Neural progenitor cell (in vitro differentiated cells): ENCODE data around the gene SLC25A47.

ENCODE experiments used
- CTCF ChIP-seq: fragments of 200-600 bp; sonication (generic); IDR thresholded peaks from 2 replicates; pipeline ENCODE4 v1.5.1; 2017; ENCODE audit warnings: antibody characterized with exemption, mild to moderate bottlenecking
- EZH2phosphoT487 ChIP-seq: fragments of 200-600 bp; sonication (generic); IDR thresholded peaks from 2 replicates; pipeline ENCODE4 v1.6.1; 2017; ENCODE audit warnings: antibody characterized with exemption

GRCh38 chr14:100329233-100330006 is 6.3 kb downstream of the SLC25A47 start:
- TF ChIP-seq EZH2phosphoT487 (no peak), CTCF (no peak)
